Peyer's patch (tissue), 4 donors: ENCODE data around the gene AKT3.

Source experiments
- POLR2A ChIP-seq, 2 donors: fragments of 450-650 bp; IDR thresholded peaks; one replicate each; pipeline ENCODE4 v1.5.1; 2017; ENCODE audit warnings: antibody characterized with exemption in 2 of 2, mild to moderate bottlenecking in 2 of 2, moderate library complexity in 2 of 2
- TF ChIP-seq, protein P1 (sequence below), 6 experiments: fragments of 450-650 bp in 4 of 6; fragments of 200-600 bp in 2 of 6; sonication (generic) in 1 of 6; IDR thresholded peaks; one replicate each; pipeline ENCODE4 v1.5.1; 2017 to 2019; ENCODE audit warnings: antibody characterized with exemption in 6 of 6, mild to moderate bottlenecking in 3 of 6, moderate library complexity in 1 of 6

DNA sequence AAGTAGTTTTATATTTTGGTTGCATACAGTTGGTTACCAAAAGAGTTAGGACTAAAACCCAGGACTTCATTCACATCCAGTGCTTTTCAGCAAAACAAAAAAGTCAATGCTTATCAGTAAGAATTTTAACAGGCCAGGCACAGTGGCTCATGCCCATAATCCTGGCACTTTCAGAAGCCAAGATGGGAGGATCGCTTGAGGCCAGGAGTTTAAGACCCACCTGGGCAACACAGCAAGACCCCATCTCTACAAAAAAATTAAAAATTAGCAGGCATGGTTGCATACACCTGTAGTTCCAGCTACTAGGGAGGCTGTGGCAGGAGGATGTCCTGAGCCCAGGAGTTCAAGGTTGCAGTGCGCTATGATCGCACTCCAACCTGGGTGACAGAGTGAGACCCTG lies 47.3 kb downstream of the AKT3 start:
- TF ChIP-seq, protein P1, sequence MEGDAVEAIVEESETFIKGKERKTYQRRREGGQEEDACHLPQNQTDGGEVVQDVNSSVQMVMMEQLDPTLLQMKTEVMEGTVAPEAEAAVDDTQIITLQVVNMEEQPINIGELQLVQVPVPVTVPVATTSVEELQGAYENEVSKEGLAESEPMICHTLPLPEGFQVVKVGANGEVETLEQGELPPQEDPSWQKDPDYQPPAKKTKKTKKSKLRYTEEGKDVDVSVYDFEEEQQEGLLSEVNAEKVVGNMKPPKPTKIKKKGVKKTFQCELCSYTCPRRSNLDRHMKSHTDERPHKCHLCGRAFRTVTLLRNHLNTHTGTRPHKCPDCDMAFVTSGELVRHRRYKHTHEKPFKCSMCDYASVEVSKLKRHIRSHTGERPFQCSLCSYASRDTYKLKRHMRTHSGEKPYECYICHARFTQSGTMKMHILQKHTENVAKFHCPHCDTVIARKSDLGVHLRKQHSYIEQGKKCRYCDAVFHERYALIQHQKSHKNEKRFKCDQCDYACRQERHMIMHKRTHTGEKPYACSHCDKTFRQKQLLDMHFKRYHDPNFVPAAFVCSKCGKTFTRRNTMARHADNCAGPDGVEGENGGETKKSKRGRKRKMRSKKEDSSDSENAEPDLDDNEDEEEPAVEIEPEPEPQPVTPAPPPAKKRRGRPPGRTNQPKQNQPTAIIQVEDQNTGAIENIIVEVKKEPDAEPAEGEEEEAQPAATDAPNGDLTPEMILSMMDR (IDR thresholded peaks at IDR 0.05): no peak
- no peak for TF ChIP-seq POLR2A (IDR thresholded peaks at IDR 0.05)
